IPS-NIHi7 (cell line): ENCODE data around the gene SCYL1.

Experiments
- DNase-seq: peaks from one replicate; pipeline ENCODE4 v3.0.0; 2012; ENCODE audit warnings: mixed read lengths; ENCODE audit errors: extremely low spot score

SCYL1 gene

DNA sequence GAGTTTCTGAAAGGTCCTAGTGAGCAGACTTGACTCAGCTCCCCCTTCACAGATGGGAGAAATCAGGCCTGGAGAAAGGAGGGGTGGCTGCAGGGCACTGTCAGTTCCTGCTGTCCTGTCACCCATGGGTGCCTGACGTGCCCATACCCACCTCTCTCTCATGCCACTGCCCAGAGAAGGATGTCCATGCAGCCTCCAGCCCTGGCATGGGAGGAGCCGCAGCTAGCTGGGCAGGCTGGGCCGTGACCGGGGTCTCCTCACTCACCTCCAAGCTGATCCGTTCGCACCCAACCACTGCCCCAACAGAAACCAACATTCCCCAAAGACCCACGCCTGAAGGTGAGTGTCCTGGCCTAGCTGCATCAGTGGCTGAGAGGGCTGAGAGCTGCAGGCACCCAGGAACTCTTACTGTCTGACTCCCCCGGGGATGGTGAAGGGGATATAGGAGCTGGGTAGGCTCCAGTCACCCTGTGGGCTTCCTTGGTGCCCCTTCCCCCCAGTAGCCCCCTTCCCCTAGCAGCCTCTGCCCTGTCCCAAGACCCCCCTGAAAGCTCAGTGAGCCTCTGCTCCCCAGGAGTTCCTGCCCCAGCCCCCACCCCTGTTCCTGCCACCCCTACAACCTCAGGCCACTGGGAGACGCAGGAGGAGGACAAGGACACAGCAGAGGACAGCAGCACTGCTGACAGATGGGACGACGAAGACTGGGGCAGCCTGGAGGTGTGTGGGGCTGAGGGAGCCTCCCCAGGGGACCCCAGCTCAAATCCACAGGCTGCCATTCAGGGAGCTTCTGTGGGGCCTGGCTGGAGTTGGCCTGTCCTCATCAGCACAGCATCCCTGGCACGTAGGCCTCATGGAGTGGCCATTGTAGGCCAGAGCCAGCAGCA is 11.8 kb downstream of the SCYL1 start:
- DNase-seq, result no peak

DNA sequence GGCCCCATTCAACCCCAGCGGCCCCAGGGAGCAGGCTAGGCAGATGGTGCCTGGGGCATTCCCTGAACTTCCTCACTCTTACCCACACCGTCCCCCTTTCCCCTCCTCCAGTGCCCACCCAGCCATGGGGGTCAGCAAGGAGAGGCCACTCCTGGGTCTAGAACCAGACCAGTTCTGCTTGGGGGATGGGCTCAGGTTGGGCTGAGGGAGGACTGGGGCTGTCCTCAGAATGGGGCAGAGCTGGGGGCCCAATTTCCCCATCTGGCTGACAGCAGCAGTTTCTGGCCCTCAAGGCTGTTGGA is 12.4 kb downstream of the SCYL1 start:
- DNase-seq, result no peak

DNA sequence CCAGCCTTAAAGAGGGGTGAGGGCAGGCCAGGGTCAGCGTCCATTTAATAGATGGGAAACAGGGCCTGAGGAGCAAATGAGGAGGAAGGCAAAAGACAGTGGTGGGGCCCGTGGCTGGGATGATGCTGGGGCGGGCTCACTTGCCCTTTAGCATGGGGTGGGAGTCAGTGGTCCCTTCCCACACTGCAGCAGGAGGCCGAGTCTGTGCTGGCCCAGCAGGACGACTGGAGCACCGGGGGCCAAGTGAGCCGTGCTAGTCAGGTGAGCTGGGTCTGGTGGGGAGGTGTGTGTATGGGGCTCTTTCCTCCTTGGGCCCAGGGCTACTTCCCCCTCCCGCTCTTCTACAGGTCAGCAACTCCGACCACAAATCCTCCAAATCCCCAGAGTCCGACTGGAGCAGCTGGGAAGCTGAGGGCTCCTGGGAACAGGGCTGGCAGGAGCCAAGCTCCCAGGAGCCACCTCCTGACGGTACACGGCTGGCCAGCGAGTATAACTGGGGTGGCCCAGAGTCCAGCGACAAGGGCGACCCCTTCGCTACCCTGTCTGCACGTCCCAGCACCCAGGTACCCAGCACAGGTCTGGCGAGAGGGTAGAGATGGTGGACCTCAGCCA is 12.8 kb downstream of the SCYL1 start:
- DNase-seq, result no peak

DNA sequence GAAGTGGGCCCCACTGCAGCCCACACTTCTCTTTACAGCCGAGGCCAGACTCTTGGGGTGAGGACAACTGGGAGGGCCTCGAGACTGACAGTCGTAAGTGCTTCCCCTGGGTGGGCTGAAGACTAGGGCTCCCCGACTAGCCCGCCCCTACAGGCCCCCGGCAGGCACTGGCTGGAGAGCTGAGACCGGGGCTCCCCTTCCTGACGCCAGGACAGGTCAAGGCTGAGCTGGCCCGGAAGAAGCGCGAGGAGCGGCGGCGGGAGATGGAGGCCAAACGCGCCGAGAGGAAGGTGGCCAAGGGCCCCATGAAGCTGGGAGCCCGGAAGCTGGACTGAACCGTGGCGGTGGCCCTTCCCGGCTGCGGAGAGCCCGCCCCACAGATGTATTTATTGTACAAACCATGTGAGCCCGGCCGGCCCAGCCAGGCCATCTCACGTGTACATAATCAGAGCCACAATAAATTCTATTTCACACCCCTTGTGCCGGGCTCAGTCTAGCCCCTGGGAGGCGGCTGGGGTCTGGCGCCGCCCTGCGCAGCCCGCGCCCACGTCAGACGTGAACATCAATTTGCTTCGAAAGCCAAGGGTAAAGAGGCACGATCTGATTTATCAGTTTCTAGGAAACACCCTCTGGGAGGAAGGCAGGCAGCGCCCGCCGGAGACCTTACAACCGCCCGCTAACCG is 13.5 kb downstream of the SCYL1 start:
- DNase-seq, result no peak

DNA sequence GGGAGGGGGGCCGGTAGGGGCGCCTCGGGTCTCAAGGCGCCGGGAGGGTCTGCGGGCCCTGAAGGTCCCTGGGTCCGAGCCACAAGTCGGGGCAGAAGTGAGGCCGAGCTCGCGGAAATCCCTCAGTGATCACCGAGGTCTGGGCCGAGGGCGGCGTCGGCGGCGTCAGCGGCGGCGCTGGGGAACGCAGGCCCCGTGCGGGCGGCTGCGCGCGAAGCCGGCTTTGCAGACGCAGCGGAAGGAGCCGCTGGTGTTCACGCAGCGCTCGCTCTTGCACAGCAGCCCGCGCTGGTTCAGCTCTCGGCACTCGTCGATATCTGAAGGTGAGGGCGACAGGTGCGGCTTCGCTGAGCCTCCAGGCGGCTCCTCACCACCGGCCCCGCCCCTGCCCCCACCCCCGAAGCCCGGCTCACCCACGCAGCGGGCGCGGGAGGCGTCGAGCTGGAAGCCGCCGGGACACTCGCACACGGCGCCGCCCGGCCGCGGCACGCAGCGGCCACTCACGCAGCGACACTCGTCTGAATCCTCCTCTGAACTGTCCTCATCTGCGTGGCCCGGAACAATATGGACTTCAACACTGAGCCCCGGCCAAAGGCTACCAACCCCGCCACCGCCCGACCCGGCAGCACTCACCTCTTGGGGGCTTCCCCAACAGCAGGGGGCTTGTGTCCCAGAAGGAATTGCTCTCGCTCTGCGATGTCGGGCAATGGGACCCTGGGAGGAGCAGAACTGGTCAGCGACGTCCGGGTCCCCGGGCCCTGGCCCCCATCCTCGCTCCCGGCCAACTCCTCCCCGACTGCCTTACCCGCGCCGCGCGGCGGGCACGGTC is 14.2 kb downstream of the SCYL1 start:
- peak; percentile 57 for DNase-seq

DNA sequence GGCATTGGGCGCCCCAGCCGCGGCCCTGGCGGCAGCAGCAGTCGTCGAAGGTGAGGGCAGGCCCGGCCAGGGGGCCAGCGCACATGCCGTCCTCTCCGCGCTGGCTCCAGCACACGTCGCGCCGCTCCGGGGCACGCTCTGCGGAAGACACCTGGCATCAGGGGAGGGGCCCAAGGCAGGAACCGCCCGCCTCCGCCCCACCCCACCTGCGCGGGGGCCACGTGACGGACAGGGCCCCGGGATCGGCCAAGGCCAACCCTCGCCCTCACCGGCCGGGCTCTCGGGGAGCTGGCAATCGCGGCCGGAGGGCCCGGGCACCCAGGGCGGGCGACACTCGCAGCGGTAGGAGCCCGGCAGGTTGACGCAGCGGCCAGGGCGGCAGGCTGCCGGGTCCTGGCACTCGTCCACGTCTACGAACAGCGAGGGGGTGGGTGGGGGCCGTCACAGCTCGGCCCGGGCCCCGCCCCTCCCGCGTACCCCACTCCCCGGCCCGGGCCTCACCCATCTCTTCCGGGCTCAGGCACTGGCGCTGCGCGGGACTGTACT is 14.9 kb downstream of the SCYL1 start:
- DNase-seq, result peak; percentile 75

DNA sequence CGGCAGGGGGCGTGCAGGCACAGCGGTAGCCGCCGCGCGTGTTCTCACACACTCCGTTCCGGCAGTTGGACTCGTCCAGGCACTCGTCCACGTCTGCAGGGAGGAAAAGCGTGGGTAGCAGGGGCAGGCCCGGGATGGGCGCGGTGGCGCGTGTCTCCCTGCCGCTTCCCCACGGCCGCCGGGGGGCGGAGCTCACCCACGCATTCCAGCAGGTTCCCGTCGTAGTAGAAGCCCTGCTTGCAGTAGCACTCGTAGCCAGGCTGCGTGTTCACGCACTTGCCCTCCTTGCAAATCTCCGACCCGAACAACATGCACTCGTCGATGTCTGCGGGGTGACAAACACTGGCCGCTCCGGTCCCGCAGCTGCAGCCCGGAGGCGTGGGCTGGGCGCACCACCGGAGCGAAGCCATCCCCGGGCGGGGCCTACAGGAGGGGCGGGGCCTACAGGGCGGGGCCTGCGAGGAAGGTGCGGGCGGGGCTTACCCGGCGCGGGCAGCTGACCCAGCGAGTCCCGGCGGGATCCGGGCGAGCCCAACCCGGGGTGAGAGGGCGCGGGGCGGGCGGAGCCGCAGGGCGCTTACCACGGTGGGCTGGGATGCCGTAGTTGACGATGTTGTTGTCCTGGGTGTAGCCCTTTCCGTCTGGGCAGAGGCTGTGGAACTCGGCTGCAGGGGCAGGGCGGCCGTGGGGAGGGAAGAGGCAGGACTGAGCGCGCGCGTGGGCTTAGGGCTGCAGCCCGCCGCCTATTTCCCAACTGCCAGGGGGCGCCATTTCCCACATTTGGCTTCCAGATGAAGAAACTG is 15.6 kb downstream of the SCYL1 start:
- DNase-seq, result peak; percentile 98

DNA sequence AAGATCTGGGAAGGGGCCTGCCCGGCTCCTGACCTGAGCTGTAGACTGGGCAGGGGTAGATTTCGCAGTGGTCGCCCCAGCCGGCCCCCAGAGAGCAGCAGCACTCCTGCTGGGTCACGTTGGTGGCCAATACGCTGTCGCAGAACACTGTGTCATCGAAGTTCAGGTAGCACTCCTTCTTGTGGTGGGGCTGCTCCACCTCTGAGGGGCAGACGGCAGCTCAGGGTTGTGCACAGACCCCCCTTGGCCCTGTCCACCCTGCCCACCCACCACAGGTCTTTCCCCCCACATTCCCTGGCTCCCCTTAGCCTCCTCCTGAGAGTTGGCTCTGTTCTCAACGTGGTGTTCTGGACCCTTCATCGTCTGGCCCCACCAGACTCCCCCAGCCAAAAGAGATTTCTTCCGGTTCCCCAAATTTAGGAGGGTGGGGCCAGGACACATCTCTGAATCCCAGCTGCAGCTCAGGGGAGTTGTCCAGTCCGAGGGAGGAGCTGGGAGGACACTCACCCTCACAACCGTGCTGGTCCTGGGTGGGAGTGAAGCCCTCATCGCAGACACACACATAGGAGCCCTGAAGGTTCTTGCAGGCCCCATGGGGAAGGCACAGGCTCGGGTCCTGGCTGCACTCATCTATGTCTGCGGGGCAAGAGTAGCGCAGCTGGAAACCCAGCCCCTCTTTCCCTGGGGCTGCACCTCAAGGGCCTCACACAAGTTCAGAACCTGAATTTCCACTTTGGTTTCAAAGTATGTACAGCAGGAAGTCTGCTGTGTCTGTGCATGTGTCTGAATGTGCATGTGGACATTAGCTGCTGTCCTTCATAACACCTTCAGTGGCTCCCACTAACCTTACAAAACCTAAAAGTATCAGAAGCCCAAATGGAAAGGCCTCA is 16.5 kb downstream of the SCYL1 start:
- no peak for DNase-seq

DNA sequence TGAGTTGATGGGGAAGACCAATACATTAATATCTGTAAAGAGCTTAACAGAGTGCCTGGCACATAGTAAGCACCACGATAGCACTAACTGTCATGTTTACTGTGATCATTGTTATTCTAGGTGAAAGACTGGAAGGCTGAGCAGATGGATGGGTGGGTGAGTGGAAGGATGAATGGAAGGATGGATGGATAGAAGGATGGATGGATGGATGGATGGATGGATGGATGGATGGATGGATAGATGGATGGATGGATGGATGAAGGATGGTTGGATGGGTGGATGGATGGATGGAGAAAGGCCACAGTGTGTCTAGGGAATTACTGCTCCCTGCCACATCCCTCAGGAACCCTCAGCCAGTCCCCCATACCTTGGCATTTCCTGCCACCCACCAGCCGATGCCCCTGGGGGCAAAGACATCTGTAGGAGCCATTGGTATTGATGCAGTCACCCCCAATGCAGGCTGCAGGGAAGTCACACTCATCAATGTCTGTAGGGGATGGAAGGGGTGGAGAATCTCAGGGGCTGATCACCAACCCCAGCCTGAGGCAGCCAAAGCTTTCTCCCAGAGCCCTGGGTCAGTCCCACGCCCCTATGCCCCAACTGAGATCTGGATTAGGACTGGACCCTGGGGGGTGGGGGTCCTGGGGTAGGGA is 18.0 kb downstream of the SCYL1 start:
- no peak for DNase-seq

DNA sequence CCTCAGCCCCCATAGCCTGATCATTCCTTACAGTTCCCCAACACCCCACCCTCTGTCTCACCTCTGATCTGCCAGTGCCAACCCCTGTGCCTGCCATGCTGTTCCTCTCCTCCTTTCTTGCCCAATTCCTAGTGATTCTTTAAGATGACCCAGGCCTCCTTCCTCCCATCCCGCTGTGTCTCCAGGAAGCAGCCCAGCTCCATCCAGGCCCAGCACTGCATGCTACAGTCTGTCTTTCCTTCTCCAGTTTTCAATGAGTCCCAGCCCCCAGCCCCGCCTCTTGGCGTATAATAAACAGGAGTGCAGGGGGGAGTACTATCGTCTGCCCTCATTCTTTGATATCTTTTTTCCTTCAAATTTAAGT is 21.0 kb downstream of the SCYL1 start:
- no peak for DNase-seq

DNA sequence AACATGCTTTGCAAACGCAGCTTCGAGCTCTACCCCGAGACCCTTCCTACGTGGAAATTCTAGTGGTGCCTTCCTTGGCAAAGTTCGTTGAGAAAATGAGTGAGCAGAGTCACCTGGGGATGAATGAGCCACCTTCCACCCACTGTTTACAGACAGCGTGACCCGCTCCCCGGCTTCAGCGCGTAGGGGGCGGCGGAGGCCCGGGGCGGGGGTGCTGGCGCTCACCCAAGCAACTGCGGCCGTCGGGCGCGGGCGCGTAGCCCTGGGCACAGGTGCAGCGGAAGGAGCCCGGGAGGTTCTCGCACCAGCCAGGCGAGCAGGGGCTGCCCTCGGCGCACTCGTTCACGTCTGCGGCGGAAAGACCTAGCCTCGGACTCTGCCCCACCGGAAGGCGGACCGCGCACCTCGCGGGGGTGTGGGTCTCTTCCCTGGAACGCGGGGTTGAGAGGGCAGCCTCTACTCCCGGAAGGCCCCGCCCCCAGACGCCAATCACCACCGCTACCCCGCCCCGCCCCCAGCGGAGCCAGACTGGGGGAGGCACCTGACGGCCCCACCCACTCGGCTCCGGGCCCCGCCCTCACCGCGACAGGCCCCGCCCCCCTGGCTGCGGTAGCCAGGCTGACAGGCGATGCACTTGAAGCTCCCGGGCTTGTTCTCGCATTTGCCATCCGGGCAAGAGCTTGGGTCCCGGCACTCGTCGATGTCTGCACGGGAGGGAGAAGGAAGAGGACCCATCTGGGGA is 21.5 kb downstream of the SCYL1 start:
- DNase-seq, result peak; percentile 96

DNA sequence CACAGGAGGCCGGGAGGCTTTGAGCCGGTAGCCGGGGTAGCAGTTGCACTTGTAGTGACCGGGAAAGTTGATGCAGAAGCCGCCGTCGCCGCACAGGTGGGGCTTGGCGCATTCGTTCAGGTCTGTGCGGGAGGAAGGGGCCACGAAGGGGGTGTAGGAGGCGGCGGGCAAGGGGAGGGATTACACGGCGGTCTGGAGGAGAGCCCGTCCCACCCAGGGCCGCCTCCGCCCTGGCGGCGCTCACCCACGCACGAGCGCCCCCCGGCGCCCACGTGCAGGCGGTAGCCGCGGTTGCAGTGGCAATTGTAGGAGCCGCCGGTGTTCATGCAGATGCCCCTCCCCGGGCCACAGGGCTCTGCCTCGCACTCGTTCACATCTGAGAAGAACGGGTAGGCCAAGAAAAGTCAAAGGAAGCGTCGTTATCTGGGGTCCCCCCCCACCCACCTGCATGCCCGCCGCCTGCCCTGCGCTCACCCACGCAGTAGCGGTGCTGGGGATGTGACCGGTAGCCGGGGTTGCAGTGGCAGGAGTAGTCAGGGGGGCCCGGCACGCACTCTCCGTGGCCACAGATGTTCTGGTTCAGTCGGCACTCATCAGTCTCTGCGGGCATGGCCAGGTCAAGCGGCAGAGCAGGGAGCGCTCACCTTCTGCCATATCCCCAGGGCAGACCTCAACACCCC is 22.7 kb downstream of the SCYL1 start:
- no peak for DNase-seq

DNA sequence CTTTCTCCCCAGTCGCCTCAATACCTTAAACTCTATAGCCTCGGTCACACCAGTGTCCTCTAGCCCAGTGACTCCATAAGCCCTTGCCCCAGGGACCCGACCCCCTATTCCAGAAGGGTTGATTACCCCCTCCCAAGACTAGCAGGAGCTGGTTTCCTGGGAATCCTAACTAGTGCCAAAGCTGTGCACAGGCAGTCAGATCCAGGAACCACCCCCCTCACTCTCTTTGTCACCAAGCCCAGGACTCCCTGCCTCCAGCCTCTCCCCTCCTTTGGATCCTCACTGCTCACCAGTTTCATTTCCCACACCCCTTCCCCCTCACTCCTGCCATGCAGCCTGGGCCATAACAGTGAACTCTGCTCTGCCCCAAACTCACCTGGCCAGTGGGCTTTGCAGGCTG is 23.5 kb downstream of the SCYL1 start:
- no peak for DNase-seq

DNA sequence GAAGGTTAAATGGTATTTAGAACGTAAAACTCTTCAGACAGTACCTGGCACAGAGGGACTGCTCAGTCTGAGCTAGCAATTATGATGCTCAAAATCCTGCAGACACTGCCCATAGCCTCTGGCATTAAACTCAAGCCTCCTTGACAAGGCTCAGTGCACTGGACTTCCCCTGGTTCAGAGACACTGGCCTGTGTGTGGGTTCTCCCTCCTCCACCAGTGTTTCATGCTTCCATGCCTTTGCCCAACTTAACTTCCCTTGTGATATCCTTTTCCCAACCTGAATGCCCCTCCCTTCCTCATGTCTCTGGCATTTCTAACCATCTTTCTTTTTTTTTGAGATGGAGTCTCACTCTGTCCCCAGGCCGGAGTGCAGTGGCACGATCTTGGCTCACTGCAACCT is 24.2 kb downstream of the SCYL1 start:
- no peak for DNase-seq

DNA sequence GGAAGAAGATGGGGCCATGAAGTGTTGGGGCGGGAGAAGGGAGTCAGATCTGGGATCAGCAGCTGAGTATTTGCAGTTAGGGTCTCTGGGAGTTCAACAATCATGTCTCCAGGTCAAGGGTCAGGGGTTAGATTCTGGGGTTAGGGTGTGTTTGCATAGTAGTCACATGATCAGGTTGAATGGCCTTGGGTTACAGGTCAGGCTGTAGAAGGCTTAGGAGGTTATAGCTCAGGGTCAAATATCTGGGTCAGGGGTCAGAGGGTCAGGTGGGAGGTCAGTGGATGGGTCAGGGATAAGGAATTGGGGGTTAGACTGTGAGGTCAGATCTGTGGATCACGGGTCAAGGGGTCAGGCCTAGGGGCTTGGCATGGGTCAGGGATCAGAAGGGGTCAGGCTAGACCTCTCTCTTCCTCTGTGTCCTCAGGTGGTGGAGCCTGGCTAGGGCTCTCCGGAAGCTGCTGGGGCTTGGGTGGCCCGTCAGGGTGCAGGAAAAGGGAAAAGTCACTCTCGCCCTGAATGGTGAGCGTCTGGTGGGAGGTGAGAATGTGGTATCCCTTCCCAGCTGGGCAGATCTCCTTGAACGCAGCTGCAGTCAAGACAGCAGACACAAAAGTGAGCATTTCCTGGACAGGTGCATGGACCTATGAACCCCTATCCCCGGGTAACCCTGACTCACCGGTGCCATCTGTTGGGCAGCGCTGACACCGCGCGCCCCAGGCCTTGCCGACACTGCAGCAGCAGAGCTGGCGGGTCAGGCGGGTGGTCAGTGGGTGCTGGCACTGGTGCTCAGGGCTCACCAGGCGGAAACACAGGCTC is 26.9 kb downstream of the SCYL1 start:
- DNase-seq, result no peak

DNA sequence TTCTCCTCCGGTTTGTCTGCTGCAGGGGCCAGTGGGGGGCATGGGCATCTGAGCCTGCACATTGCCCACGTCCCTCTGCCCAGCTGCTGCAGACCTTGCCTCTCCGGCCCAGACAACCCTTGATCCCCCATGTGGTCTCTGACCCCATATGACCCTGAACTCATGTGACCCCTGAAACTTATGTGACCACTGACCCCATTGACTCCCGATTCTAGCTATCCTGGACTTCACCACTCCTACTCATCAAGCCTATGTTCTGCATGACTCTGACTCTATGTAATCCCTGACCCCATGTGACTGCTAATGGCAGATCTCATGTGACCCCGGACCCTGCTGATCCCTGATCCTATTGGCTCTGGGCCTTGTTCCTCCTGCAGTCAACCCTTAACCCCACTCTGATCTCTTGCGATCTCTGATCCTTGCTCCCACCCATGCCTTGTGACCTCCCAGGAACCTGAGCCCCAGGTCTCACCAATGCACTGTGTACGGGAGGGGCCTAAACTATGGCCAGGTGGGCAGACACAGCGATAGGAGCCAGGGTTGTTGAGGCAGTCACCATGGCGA is 27.6 kb downstream of the SCYL1 start:
- DNase-seq, result no peak
